Ramos (cell line): ENCODE measurements around the gene PSORS1C1.
"Not testable (repeated sequence)": the region's sequence is repeated elsewhere in the genome, so short reads cannot be mapped to it uniquely, and the experiment has no call there.

Source experiments
- in situ Hi-C: fragments of 300-500 bp; cut with MboI; formaldehyde crosslinking; loops from one replicate; pipeline ENCODE4 v1.14.3; 2022; ENCODE audit warnings: low sequenced_read_pairs; ENCODE audit not compliant: unreplicated experiment

PSORS1C1 gene, protein sequence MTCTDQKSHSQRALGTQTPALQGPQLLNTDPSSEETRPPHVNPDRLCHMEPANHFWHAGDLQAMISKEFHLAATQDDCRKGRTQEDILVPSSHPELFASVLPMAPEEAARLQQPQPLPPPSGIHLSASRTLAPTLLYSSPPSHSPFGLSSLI

DNA sequence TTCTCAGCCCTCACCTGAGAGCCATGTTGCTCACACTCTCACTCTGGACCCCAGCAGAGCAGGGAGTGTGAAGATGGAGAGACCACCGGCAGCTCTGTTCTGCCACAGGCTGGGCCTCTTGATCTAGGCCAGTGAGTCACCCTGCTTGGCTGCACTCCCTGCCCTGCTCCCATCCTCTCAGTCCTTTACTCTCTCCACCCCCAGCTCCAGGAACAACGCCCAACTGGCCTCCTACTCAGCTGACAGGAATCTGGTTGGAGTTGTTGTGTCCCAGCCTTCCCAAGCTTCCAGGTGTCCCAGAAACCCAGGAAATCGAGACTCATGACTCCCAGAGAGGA lies at the start of gene PSORS1C1:
PSORS1C1 (plus strand) TSS at position 260 of the 338 bp plus-strand sequence. CDS start 14,833 bp downstream, outside the sequence.
- in situ Hi-C loops, result no loop called here

DNA sequence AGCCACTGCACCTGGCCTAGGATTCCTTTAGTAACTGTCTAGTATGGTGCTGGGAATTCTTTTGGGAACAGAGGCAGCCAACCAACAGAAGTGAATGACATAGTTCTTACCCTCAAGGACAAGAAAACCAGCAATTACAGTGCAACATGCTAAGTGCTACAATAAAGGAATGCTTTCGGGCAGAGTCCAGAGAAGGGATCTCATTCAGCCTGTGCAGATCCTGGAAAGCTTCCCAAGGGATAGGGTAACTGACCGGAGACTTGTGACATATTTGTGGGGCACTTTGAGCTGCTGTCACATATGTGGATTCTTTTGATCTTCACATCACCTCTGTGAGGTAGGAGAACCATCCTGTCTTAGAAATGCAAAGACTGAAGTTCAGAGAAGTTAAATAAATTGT lies 49.0 kb upstream of the PSORS1C1 start:
- in situ Hi-C loops, result no loop called here

GRCh38 chr6:31067028-31067427 lies 47.6 kb upstream of the PSORS1C1 start:
- in situ Hi-C loops, result not testable (repeated sequence)

DNA sequence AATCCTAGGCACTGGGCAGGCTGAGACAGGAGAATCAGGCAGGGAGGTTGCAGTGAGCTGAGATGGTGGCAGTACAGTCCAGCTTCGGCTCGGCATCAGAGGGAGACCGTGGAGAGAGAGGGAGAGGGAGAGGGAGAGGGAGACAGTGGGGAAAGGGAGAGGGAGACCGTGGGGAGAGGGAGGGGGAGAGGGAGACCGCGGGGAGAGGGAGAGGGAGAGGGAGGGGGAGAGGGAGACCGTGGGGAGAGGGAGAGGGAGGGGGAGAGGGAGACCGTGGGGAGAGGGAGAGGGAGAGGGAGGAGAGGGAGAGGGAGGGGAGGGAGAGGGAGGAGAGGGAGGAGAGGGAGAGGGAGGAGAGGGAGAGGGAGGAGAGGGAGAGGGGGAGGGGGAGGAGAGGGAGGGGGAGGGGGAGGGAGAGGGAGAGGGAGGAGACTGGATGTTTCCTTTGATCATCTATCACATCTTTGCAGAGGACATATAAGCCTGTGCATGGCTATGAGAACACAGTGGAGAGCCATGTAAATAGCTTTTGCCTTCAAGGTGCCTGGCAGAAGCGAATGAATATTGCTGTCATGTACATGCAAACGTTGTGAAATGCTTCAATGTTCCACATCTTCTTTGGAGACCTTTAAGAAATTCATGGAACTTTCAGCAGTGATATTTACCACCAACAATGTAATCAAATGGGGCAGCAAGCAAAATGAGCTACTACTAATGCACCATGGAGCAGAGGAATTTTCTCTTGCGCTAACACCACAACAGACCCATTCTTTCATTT lies 46.5 kb upstream of the PSORS1C1 start:
- in situ Hi-C loops, result not testable (repeated sequence)

GRCh38 chr6:31068669-31069340 lies 45.8 kb upstream of the PSORS1C1 start:
- in situ Hi-C loops, result no loop called here

GRCh38 chr6:31070711-31071197 lies 43.8 kb upstream of the PSORS1C1 start:
- in situ Hi-C loops, result no loop called here

DNA sequence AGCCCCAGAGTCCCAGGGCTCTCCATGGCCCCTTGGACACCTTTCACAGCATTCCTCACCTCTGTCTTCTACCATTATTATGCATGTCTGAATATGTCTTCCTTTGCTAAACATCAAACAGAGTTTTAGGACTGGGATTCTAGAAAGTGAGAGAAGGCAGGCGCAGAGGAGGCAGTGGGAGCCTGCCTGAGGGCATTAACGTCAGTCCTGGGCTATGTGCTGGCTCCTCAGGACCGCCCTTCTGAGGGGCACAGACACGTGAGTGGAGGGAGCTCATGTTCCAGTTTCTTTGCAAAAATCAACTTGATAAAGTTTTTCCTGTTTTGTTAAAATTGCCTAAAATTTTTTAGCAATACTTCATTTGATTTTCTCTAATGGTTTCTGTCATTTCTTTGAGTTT lies 40.2 kb upstream of the PSORS1C1 start:
- in situ Hi-C loops, result no loop called here

DNA sequence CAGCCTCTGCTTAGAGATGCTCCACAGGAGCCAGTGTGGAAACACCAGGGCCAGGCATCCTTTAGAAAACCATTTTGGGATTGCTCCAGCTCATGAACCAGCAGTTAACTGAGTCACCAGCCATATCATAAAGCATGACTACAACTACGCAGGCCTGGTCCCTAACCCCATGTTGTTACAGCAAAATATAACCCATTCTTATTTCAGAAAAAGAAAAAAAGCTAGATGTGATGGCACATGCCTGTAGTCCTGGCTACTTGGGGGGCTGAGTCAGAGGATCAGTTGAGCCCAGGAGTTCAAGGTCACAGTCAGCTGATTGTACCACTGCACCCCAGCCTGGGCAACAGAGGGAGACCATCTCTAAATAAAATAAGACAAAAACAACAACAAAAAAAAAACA lies 39.1 kb upstream of the PSORS1C1 start:
- in situ Hi-C loops, result loop anchor here (5.0 to 25.0 kb wide), 2 partner anchors 248 to 613 kb away; no protein-coding TSS in a partner anchor

GRCh38 chr6:31076611-31077010 lies 38.0 kb upstream of the PSORS1C1 start:
- in situ Hi-C loops, result loop anchor here (5.0 to 25.0 kb wide), 2 partner anchors 249 to 614 kb away; no protein-coding TSS in a partner anchor

- in situ Hi-C loops, result loop anchor here (5.0 to 25.0 kb wide), 3 partner anchors 252 to 617 kb away; no protein-coding TSS in a partner anchor
Observed at GRCh38 chr6:31079656-31080261, 34.8 kb upstream of the PSORS1C1 start.

GRCh38 chr6:31081872-31082271 lies 32.7 kb upstream of the PSORS1C1 start:
- in situ Hi-C loops, result loop anchor here (10.0 to 25.0 kb wide), 2 partner anchors 547 to 620 kb away; no protein-coding TSS in a partner anchor

- in situ Hi-C loops, result loop anchor here (10.0 to 25.0 kb wide), 2 partner anchors 549 to 622 kb away; no protein-coding TSS in a partner anchor
Observed at GRCh38 chr6:31083742-31084354, 30.8 kb upstream of the PSORS1C1 start.

GRCh38 chr6:31086788-31087440 lies 27.7 kb upstream of the PSORS1C1 start:
- in situ Hi-C loops, result loop anchor here (10.0 to 25.0 kb wide), 2 partner anchors 552 to 625 kb away; no protein-coding TSS in a partner anchor

DNA sequence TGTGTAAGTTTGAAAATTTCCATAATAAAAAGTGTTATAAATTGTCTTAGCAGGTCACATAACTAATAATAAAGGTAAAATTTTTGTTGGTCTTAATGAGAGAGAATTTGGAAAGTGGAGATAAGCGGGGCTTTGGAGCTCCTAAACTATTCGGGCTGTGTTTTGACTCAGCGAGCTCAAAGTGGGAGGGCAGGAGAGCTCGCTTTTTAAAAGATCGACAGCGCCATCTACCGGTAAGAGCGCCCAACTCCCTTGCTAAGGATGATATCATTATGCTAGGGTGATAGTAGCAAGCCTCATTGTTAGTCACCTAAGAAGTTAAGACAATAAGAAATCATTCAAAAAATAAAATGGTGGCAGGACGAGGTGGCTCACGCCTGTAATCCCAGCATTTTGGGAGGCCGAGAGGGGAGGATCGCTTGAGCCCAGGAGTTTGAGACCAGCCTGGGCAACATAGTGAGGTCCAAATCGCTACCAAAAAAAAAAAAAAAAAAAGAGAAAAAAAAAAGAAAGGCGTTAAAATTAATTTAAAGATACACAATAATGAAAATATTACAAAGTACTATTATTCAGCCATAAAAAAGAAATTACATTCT lies 27.0 kb upstream of the PSORS1C1 start:
- in situ Hi-C loops, result loop anchor here (10.0 to 25.0 kb wide), 2 partner anchors 553 to 625 kb away; no protein-coding TSS in a partner anchor

DNA sequence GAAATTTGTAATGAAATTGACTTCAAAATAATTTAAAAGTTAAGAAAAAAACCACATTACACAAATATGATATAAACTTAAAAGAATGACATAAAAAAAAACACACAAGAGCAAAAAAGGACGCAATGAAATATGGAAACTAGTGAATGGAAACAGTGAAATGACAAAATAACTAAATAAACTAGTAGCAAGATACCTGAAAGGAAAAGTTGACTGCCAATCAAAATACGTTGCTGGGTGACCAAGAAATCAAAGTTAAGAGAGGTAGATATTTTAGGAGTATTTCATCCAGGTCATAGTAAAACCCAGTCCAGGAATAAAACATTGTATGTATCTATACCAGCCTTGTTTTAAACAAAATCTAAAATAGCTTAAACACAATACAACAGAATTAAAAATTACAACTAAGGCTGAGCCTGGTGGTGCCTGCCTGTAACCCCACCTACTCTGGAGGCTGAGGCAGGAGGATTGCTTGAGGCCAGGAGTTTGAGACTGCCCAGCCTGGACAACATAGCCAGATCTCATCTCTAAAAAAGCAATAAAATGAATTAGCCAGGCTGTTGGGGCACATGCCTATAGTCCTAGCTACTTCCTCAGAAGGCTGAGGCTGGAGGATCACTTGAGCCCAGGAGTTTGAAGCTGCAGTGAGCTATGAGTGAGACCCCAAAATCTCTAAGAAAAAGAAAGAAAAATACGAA lies 24.2 kb upstream of the PSORS1C1 start:
- in situ Hi-C loops, result loop anchor here (25.0 kb wide), 1 partner anchor 628 kb away; no protein-coding TSS in a partner anchor

DNA sequence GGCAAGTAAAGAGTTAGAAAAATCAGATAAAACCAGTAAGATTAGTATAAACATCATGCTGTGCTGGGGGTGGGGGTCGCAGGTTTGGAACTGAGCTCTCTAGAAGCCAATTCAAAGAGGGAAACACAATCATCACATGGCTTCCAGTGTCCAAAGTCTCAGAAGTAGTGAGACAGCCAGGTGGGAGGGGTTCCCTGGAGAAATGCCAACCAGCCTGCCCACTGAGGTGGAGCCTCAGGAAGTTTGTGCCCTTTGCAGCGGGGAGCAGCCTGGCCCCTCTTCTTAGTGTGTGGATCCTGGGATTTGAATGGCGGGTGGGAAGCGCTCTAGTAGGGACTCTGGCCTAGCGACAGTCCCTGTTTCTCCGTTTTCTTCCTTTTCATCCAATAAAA lies 23.6 kb upstream of the PSORS1C1 start:
- in situ Hi-C loops, result loop anchor here (25.0 kb wide), 1 partner anchor 629 kb away; no protein-coding TSS in a partner anchor

DNA sequence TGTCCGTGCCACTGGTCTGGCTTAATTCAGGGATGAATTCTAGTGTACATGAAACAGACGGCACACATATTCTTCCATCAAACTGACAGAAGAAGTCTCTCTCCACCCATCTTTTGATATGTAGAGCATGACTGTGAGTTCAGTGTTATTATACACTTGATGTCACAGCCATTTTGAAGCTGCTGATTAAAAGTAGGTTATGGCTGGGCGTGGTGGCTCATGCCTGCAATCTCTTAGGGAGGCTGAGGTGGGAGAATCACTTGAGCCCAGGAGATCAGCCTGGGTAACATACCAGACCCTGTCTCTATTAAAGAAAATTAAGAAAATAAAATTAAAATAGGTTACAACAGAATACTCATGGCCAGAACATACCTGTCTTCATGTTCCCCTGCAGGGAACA lies 22.9 kb upstream of the PSORS1C1 start:
- in situ Hi-C loops, result loop anchor here (25.0 kb wide), 1 partner anchor 629 kb away; no protein-coding TSS in a partner anchor

DNA sequence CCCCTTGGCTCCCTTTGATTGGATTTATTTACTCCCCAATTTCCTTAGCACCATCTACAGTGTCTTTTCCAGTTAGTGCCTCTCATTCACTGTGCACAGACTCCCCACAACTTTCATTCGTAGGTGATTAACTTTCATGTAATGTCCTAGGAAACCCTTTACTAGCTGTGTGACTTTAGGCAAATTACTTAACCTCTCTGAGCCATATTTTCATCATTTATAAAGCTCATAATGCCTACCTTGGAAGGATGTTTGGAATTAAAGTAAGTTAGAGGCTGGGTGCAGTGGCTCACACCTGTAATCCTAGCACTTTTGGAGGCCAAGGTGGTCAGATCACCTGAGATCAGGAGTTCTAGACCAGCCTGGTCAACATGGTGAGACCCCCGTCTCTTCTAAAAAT lies 22.4 kb upstream of the PSORS1C1 start:
- in situ Hi-C loops, result loop anchor here (25.0 kb wide), 1 partner anchor 630 kb away; no protein-coding TSS in a partner anchor
